Posterior cingulate gyrus (tissue), 11 donors: ENCODE results near the gene SLC6A6.

Source experiments
- DNase-seq, 10 donors: peaks; one replicate each; pipeline versions ENCODE4 v3.0.0 to v3.0.0-alpha.2; 2020 to 2021; ENCODE audit warnings: mixed read lengths in 3 of 10
- intact Hi-C: fragments of 100-400 bp; cut with DNase I; formaldehyde crosslinking; loops from one replicate; pipeline ENCODE4 v1.15.1; 2023

SLC6A6 gene

GRCh38 chr3:14371573-14372474 is 30.6 kb upstream of the SLC6A6 start:
- no peak for DNase-seq
- intact Hi-C loops, result no loop called here

DNA sequence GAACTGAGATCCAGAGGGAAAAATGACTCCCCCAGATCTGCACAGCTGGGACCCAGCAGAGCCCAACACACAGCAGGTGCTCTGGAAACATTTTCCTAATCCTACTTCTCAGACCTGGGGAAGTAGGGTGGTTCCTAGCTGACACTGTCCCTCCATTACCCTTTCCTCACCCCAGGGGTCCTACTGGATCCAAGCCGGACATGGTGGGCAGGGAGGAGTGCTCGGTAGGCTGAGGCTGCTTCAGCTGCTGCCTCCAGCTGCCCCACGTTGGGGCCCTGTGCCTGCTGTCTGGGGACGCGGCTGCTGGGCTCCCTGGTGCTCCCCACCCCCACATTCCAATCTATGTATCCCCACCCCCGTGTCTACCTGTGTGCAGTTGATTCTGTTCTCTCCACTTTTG is 29.8 kb upstream of the SLC6A6 start:
- intact Hi-C loops, result no loop called here
- DNase-seq, result no peak

- intact Hi-C loops, result no loop called here
- DNase-seq, result no peak
Measured at GRCh38 chr3:14373753-14374376, 28.5 kb upstream of the SLC6A6 start.

GRCh38 chr3:14374444-14374883 is 27.9 kb upstream of the SLC6A6 start:
- no peak for DNase-seq
- intact Hi-C loops, result no loop called here

DNA sequence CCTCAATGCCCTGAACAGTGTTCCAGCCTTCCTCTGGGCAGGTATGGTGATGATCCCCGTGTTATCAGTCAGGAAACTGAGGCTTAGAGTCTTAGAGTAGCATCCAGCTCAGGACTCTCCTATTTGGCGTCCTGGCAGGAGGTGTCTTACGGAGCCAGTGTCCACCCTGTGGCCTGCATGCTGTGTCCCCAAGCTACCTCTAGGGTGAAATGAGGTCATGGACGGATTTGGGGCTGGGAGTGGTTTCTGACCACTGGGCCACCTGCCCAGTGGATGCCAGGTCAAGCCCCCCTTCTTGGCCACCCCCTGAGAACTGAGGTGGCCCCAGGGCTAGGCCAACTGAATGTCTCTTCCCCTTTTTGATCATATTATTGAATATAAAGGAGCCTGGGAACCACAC is 27.2 kb upstream of the SLC6A6 start:
- DNase-seq, result no peak
- intact Hi-C loops, result no loop called here

DNA sequence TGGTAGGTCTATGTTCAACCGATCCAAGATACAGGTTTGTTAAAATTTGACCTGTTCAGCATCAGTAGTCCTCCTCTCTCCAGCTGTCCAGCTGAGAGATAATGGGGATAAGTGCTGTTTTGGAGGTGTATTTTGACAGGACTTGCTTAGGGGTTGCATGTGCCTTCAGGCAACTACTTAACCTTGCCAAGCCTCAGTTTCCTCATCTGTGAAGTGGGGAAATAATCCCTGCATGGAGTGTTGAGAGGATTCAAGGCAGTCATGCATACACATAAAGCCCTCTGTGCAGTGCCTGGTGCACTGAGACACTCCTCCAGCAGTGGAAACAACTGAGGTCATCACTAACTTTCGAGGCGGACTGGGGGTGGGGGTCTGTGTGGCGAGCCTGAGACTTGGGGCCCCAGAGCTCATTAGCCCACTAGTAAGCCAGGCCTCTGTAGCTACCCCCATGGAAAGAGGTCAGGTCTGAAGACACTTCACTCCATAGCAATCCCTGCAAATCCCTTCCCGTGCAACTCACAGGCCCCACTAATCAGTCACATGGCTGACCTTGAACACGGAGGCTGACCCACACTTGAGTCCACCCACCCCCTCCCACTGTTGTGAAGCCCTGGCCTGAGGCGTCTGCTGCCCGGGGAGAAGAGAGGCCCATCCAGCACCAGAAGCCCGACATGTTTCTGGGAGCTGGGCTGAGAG is 25.9 kb upstream of the SLC6A6 start:
- peak in 1 of 10 donors; percentile 61 for DNase-seq
- intact Hi-C loops, result no loop called here

GRCh38 chr3:14377044-14377837 is 25.2 kb upstream of the SLC6A6 start:
- intact Hi-C loops, result no loop called here
- DNase-seq, result no peak

GRCh38 chr3:14377838-14378169 is 24.6 kb upstream of the SLC6A6 start:
- intact Hi-C loops, result no loop called here
- DNase-seq, result peak in 1 of 10 donors; percentile 62

DNA sequence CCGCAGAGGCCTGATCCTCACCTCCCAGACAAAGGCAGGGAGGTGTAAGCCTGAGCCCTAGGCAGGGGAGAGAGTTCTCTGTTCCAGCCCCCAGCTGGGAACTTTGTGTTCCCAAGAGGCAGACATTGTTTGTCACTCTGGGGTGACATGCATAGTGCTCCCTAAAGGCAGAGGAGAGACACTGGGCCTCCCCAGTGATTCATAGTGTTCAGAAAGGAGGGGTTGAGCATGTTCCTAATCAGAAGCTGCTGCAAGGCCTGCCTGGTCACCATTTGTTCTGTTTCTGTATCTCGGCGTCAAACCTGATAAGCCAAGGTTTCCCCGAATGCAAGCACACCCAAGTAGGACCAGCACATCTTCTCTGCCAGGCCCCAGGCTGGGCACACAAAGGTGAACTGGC is 24.0 kb upstream of the SLC6A6 start:
- peak in 1 of 10 donors; percentile 64 for DNase-seq
- intact Hi-C loops, result no loop called here

GRCh38 chr3:14379843-14380242 is 22.6 kb upstream of the SLC6A6 start:
- no peak for DNase-seq
- intact Hi-C loops, result no loop called here

GRCh38 chr3:14386254-14386653 is 16.2 kb upstream of the SLC6A6 start:
- intact Hi-C loops, result no loop called here
- no peak for DNase-seq

GRCh38 chr3:14388201-14388600 is 14.2 kb upstream of the SLC6A6 start:
- no peak for DNase-seq
- intact Hi-C loops, result no loop called here

GRCh38 chr3:14389166-14389606 is 13.2 kb upstream of the SLC6A6 start:
- intact Hi-C loops, result no loop called here

DNA sequence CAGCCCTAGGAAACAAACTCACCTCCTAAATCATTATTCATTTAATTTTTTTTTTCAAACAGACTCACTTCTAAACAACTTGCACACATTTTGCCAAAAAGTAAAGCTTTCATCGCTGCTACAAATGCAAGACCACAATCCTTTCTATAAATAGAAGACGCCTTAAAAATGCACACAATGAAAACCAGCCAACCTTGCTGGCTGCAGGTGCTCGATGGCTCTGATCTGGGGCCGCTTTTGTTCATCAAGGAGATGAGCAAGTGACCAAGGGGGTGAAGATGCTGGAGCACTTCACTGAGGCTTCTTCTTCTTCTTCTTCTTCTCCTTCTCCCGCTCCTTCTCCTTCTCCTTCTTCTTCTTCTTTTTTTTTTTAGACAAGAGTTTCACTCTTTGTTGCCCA is 12.7 kb upstream of the SLC6A6 start:
- intact Hi-C loops, result loop anchor here (10.0 kb wide), 1 partner anchor 125 kb away; no protein-coding TSS in a partner anchor
- DNase-seq, result no peak

More at GRCh38 chr3:14389166-14389606, 13.2 kb upstream of the SLC6A6 start:
- DNase-seq, result no peak

DNA sequence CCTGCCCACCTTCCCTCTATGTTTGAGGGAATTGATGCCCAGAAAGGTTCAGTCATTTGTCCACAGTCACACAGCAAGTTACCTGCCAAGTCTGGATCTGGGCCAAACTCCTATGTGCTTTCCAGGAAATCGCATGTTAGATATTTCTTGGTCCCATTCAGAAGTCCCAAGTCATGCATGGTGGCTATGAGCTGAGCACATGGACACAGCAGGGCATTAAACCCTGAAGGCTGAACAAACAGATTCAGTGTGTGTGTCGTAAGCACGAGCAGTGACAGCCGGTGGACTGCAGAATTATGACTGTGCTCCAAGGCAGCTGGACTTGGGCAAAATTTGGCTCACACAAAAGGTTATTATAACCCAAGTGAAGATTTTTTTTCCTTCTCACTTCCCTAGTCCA is 11.4 kb upstream of the SLC6A6 start:
- peak in 2 of 10 donors; percentile 39 to 44 for DNase-seq
- intact Hi-C loops, result loop anchor here (10.0 kb wide), 1 partner anchor 126 kb away; no protein-coding TSS in a partner anchor

DNA sequence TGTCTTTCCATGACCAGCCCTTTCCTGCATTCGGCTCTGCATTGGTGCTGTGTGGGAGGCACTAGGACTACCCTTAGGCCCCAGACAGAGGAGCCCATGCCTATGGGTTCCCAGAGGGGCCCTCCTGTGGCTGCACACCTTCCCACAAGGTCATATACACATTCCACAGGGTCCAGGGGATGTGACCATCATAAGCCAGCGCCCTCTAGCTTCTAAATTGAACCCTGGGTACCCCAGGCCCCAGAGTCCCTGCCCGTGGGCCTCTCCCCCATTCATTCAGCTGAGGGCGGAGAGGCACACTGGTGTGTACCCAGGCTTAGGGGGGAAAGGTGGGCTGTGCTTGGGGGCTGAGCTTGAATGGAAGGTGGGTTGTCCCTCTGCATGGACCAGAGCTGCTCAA is 10.2 kb upstream of the SLC6A6 start:
- intact Hi-C loops, result loop anchor here (10.0 kb wide), 1 partner anchor 127 kb away; no protein-coding TSS in a partner anchor
- DNase-seq, result no peak

DNA sequence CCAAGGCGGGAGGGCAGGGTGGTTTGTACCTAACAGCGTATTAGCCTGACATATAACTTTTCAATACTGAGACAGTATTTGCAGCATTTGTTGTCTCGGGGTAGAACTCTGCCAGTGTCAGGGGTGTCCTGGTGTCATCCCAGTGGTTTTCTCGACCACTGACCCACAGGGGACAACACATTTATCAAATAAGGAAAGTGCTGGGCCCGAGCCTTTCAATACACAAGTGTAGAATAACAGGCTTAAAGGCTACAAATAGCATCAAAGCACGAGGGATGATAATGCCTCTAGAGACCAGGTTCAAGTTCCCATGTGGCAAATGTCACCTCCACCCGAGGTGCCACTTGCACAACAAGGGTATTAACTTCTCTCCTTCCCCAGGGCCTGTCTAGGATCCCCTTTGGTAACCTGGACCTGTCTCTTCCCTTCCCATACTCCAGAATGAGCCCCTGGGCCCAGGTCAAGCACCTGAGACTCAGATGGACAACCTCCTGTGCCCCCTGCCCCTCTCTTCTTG is 9.5 kb upstream of the SLC6A6 start:
- DNase-seq, result no peak
- intact Hi-C loops, result loop anchor here (10.0 kb wide), 1 partner anchor 128 kb away; no protein-coding TSS in a partner anchor

GRCh38 chr3:14393440-14394106 is 8.8 kb upstream of the SLC6A6 start:
- intact Hi-C loops, result loop anchor here (10.0 kb wide), 1 partner anchor 129 kb away; no protein-coding TSS in a partner anchor
- no peak for DNase-seq

- no peak for DNase-seq
- intact Hi-C loops, result loop anchor here (10.0 kb wide), 1 partner anchor 131 kb away; no protein-coding TSS in a partner anchor
Measured at GRCh38 chr3:14396031-14396692, 6.2 kb upstream of the SLC6A6 start.
